Effector CD8-positive, alpha-beta T cell (primary cell): ENCODE data around the gene SERPINB4.

Source experiments
- DNase-seq: peaks from one replicate; lab custom pipeline; 2025; lab: John Stamatoyannopoulos, UW

SERPINB4 gene

DNA sequence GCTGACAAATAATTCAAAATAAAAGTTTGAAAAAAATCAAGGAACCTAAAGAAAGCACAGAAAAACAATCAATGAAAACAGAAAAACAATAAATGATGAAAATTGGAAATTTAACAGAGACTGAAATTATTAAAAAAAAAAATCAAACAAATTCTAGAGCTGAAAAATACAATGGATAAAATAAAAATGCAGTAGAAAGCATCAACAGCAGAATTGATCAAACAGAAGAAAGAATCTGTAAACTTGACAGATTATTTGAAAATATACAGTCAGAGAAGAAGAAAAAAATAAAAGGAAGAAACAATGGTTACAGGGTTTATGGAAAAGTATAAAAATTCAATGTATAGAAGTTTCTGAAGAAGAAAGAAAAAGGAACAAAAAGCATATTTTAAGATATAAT lies 16.2 kb downstream of the SERPINB4 start:
- no peak for DNase-seq

- no peak for DNase-seq
Measured at GRCh38 chr18:63626431-63626830, 17.6 kb downstream of the SERPINB4 start.

GRCh38 chr18:63624863-63625262 lies 19.2 kb downstream of the SERPINB4 start:
- no peak for DNase-seq

DNA sequence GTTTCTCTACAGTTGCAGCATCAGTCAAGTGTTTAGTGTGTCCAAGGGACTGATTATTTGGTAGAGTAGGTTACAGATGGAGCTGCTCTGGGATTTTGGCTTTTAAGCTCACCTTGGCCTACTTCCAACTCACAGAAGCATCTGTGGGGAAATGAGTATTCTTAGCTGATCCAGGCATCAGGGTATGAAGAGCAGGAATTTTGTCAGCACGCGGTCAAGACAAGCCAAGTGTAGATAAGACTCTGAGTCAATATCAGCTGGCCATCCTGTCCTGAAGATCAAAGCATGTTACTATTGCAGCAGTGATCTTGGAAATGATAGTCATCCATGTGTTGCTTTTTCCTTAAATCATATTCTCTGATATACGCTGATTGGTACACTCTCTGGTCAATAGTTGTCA lies 24.4 kb downstream of the SERPINB4 start:
- DNase-seq = no peak

DNA sequence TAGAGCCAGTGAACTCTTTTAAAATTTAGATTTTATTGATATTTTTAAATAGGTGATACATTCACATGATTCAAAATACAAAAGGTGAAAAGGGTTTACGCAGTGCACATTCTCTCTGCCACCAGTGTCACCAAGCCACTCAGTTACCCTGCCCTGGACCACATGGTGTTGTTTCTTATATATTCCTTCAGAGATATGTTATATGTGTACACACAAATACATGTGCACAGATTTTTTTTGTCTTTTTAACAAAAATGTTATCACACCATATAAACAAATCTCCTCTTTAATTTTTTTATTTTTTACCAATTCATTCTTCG lies 26.2 kb downstream of the SERPINB4 start:
- DNase-seq = no peak

GRCh38 chr18:63617049-63617914 lies 26.8 kb downstream of the SERPINB4 start:
- no peak for DNase-seq

GRCh38 chr18:63613420-63613819 lies 30.6 kb downstream of the SERPINB4 start:
- DNase-seq = no peak

DNA sequence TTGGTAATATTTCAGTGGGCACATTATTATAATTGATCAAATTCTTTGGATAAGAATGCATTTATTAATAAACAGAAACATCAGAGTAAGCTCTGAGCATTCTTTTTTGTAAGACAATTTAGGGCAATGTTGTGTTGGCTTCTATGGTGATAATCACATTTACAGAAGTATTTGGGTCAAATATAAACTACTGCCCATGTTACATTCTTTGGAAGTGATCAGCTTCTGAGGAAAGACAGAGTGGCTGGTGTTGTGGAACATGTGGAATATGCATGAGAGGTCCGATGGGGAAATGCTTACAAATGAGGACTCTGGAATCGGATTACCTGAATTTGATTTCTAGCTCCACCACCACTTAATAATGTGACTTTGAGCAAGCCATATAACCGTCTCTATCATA lies 37.5 kb downstream of the SERPINB4 start:
- DNase-seq = no peak

DNA sequence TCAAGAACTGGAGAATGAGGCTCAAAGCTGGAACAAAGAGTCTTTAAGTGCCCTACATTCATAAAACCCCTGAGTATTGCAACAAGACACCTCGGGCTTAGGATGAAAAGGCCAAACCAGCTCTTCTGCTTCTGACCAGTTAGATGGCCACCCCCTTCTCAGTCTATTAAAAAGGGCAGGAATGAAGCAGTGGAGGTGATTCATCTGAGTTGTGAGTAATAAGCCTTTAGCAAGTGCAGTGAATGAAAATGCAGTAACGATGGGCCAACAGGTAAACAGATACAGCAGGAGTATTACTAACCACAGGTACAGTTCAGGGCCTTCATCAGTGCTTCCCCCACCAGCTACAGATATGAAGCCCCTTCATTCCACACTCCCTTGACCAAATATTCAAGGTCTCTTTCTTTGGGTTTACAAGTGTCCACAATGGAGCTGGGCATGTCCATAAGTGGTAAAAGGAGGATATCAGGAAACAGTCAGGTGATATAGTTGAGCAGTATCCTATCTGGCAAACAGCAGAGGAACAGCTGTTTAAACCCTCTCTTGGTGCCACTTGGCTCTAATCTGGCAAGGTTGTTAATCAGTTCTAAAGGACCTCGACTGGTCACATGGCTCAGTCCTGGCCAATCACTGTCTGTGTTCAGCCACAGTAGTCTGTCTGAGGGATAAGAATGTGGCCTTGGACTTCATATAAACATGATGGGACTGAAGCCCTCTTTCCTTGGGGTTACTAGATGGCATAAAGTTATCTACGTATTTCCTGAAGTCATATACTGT lies 39.1 kb downstream of the SERPINB4 start:
- no peak for DNase-seq

DNA sequence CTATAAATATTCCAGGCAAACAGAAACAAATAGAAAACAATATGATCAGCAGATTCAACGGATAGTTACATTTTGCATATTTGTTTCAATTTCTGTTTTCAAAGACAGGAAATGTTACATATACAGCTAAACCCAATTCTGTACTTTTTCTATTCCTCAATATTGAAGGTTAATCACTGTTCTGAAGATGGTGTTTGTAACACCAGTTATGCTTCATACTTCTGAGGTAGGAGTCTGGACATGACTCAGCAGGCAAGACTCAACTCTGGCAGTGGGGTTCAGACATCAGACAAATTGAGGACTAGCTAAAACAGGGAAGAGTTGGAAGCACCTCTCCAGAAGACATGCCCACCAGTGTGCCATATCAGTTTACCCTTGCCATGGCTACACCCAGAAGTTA lies 40.3 kb downstream of the SERPINB4 start:
- DNase-seq = no peak

- no peak for DNase-seq
Measured at GRCh38 chr18:63603355-63603754, 40.7 kb downstream of the SERPINB4 start.

- no peak for DNase-seq
Measured at GRCh38 chr18:63596964-63597363, 47.1 kb downstream of the SERPINB4 start.

DNA sequence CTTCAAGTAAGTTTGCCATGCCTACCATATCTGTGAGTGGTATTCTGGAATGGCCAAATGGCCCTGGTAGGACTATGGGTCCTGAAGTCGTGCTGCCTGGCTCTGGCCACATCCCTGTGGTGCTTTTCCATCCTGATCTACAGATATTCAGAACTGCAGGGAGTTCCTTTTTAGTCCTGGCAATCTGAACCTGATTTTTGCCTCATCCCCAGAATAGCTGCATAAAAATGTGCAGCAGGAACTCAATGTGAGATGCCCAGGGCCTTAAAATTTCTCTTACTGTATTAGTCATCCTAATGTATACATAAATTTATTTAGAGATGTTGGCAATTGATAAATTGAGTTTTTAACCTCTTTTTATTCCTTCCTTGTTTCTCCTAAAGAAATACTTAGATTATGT lies 51.6 kb downstream of the SERPINB4 start:
- no peak for DNase-seq

DNA sequence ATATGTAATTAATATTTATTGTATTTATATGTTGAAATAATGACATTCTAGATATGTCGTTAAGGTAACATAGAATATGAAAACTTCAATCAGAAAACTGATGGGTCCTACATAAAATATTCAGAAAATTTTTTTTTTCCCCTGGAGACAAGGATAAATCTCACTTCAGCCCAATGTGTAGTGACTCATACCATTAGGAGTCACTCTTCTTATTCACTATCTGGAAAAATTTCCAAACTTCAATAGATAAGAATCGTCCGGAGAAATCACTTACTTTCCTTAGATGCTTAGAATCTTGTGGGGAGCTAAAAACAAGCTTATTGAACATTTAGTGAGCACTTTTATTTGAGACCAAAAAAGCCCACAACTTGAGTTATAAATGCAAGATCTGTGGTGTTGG lies 52.3 kb downstream of the SERPINB4 start:
- DNase-seq = no peak

- no peak for DNase-seq
Measured at GRCh38 chr18:63590966-63591695, 52.9 kb downstream of the SERPINB4 start.

- DNase-seq = no peak
Measured at GRCh38 chr18:63590373-63590772, 53.7 kb downstream of the SERPINB4 start.

- DNase-seq = no peak
Measured at GRCh38 chr18:63588909-63589308, 55.1 kb downstream of the SERPINB4 start.
